HepG2 (cell line): ENCODE results near the gene GIPC1. TPM values are rescaled to one million over a fixed set of nuclear protein-coding genes. Genes with fewer than 3 reads are reported as not detected.
A peak's percentile ranks its signal among the peaks of the same experiment; 100 is the strongest.

ENCODE experiments used
- CBFB ChIP-seq: sonication (generic); formaldehyde crosslinking; IDR thresholded peaks from 2 replicates; pipeline ENCODE4 v1.4.0; 2020; ENCODE audit warnings: missing genetic modification reagents
- FOXA1 ChIP-seq, 2 experiments: fragments of 450-650 bp in 1 of 2; sonication (generic) in 1 of 2; formaldehyde crosslinking in 1 of 2; IDR thresholded peaks; 2 replicates each; pipeline versions ENCODE4 v1.4.0 to v1.6.1; 2016 to 2020; ENCODE audit warnings: missing genetic modification reagents in 1 of 2
- FOXO4 ChIP-seq: sonication (generic); formaldehyde crosslinking; conservative IDR thresholded peaks from 2 replicates; pipeline ENCODE4 v1.8.1; 2023; ENCODE audit warnings: missing genetic modification reagents
- HIC2 ChIP-seq: sonication (generic); formaldehyde crosslinking; IDR thresholded peaks from 2 replicates; pipeline ENCODE4 v1.9.0; 2022; ENCODE audit warnings: low read depth, missing genetic modification reagents
- NR2F1 ChIP-seq, 2 experiments: fragments of 450-650 bp in 1 of 2; formaldehyde crosslinking in 1 of 2; IDR thresholded peaks; 2 replicates each; pipeline versions ENCODE4 v1.5.0 to v1.6.1; 2016 to 2020; ENCODE audit warnings: mild to moderate bottlenecking in 1 of 2, missing compliant biosample characterization in 1 of 2, missing genetic modification reagents in 1 of 2, moderate library complexity in 1 of 2
- POLR2AphosphoS2 ChIP-seq: IDR thresholded peaks from 2 replicates; pipeline ENCODE4 v1.6.1; 2011; ENCODE audit warnings: low read depth, low read length, improper control_type of control experiment
- RARA ChIP-seq: IDR thresholded peaks from 2 replicates; pipeline ENCODE4 v1.6.1; 2016; ENCODE audit warnings: missing genetic modification reagents, missing compliant biosample characterization
- ZBTB4 ChIP-seq: sonication (generic); formaldehyde crosslinking; IDR thresholded peaks from 2 replicates; pipeline ENCODE4 v1.4.0; 2020; ENCODE audit warnings: missing genetic modification reagents, mild to moderate bottlenecking, borderline replicate concordance
- ZFP82 ChIP-seq: sonication (generic); formaldehyde crosslinking; IDR thresholded peaks from 2 replicates; pipeline ENCODE4 v1.5.1; 2020; ENCODE audit warnings: mild to moderate bottlenecking, missing genetic modification reagents, borderline replicate concordance
- ZNF253 ChIP-seq: sonication (generic); formaldehyde crosslinking; IDR thresholded peaks from 2 replicates; pipeline ENCODE4 v1.8.0; 2022; ENCODE audit warnings: mild to moderate bottlenecking, missing genetic modification reagents, borderline replicate concordance
- ZNF350 ChIP-seq: sonication (generic); formaldehyde crosslinking; IDR thresholded peaks from 2 replicates; pipeline ENCODE4 v1.4.0; 2020; ENCODE audit warnings: mild to moderate bottlenecking, low read depth, missing genetic modification reagents, borderline replicate concordance
- polyA plus RNA-seq, 8 experiments: library from polyadenylated mRNA; depleted of rRNA in 3 of 8; stranded (reverse) in 7 of 8; unstranded in 1 of 8; fragments of >200 nt; fragmentation: Illumina TruSeq in 4 of 8; extraction: Trizol in 4 of 8; gene quantifications; 2 replicates each; pipeline versions ENCODE4 v1.2.1 to v1.2.3, GENCODE V29; 2011 to 2016; ENCODE audit warnings: low read depth in 4 of 8, missing spikeins in 1 of 8, mixed read lengths in 1 of 8; ENCODE audit not compliant: insufficient read depth in 1 of 8
- total RNA-seq, 5 experiments: library from RNA; depleted of rRNA; stranded (reverse); fragments of >200 nt; fragmentation: Illumina TruSeq; extraction: Trizol; gene quantifications; 2 replicates each; pipeline ENCODE4 v1.2.3, GENCODE V29; 2016; ENCODE audit warnings: low read depth in 1 of 5
- TF ChIP-seq, protein P1 (sequence below): sonication (generic); formaldehyde crosslinking; IDR thresholded peaks from 2 replicates; pipeline ENCODE4 v1.4.0; 2020; ENCODE audit warnings: missing genetic modification reagents

GIPC1 gene
- total and polyA plus RNA-seq, 2 of the 13 experiments (the other 11 are each of a cell fraction or from before 2014, with no cell fraction given): 27.1 to 48.1 TPM

- TF ChIP-seq HIC2 (CRISPR knock-in tag): 0 out of 2 replicates have a peak, but pooled peaks have one; percentile 37
- no peak for TF ChIP-seq FOXA1 (IDR thresholded peaks at IDR 0.05)
- TF ChIP-seq FOXA1 (CRISPR knock-in tag; IDR thresholded peaks at IDR 0.05): no peak
- TF ChIP-seq NR2F1 (CRISPR knock-in tag; IDR thresholded peaks at IDR 0.05): no peak
- no peak for TF ChIP-seq ZBTB4 (CRISPR knock-in tag)
- TF ChIP-seq CBFB (CRISPR knock-in tag): no peak
- no peak for TF ChIP-seq ZNF253 (CRISPR knock-in tag)
- no peak for TF ChIP-seq POLR2AphosphoS2
- TF ChIP-seq RARA (CRISPR knock-in tag): 0 out of 2 replicates have a peak, but pooled peaks have one; percentile 14
- no peak for TF ChIP-seq FOXO4
- no peak for TF ChIP-seq ZFP82 (CRISPR knock-in tag)
- TF ChIP-seq ZNF350 (CRISPR knock-in tag): 0 out of 2 replicates have a peak, but pooled peaks have one; percentile 6
- TF ChIP-seq, protein P1, sequence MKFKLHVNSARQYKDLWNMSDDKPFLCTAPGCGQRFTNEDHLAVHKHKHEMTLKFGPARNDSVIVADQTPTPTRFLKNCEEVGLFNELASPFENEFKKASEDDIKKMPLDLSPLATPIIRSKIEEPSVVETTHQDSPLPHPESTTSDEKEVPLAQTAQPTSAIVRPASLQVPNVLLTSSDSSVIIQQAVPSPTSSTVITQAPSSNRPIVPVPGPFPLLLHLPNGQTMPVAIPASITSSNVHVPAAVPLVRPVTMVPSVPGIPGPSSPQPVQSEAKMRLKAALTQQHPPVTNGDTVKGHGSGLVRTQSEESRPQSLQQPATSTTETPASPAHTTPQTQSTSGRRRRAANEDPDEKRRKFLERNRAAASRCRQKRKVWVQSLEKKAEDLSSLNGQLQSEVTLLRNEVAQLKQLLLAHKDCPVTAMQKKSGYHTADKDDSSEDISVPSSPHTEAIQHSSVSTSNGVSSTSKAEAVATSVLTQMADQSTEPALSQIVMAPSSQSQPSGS (CRISPR knock-in tag): no peak
Measured at GRCh38 chr19:14516746-14517438, 21.0 kb upstream of the GIPC1 start (continued).
